Type B pancreatic cell (in vitro differentiated cells): ENCODE data around the gene PDE6A. TPM values are rescaled to one million over a fixed set of nuclear protein-coding genes. Genes with fewer than 3 reads are reported as not detected.

Experiments
- DNase-seq: peaks from one replicate; pipeline ENCODE4 v3.0.0; 2021; ENCODE audit warnings: mixed read lengths; ENCODE audit not compliant: unreplicated experiment; ENCODE audit errors: extremely low spot score
- H3K27ac Mint-ChIP-seq: 2 replicates; pipeline ENCODE4 v1.8.0; 2021; ENCODE audit warnings: mild to moderate bottlenecking, mixed read lengths
- H3K27me3 Mint-ChIP-seq: 2 replicates; pipeline ENCODE4 v1.8.0; 2021; ENCODE audit warnings: mixed read lengths
- H3K36me3 Mint-ChIP-seq: 2 replicates; pipeline ENCODE4 v1.8.0; 2021; ENCODE audit warnings: mixed read lengths
- H3K4me1 Mint-ChIP-seq: one replicate; pipeline ENCODE4 v1.8.0; 2021; ENCODE audit warnings: mixed read lengths; ENCODE audit not compliant: unreplicated experiment
- H3K4me3 Mint-ChIP-seq: 2 replicates; pipeline ENCODE4 v1.8.0; 2021; ENCODE audit warnings: mild to moderate bottlenecking, mixed read lengths
- H3K9me3 Mint-ChIP-seq: 2 replicates; pipeline ENCODE4 v1.8.0; 2021; ENCODE audit warnings: mixed read lengths
- CTCF ChIP-seq: fragments of 200-600 bp; sonication (generic); conservative IDR thresholded peaks from 2 replicates; pipeline ENCODE4 v1.5.0; 2021; ENCODE audit warnings: antibody characterized with exemption, mild to moderate bottlenecking
- total RNA-seq: library from RNA; stranded (reverse); gene quantifications from 2 replicates; pipeline ENCODE4 v1.2.1, GENCODE V29; 2021; ENCODE audit warnings: low replicate concordance

Gene PDE6A
- total RNA-seq, 1 donor from 2014 or later: not detected

DNA sequence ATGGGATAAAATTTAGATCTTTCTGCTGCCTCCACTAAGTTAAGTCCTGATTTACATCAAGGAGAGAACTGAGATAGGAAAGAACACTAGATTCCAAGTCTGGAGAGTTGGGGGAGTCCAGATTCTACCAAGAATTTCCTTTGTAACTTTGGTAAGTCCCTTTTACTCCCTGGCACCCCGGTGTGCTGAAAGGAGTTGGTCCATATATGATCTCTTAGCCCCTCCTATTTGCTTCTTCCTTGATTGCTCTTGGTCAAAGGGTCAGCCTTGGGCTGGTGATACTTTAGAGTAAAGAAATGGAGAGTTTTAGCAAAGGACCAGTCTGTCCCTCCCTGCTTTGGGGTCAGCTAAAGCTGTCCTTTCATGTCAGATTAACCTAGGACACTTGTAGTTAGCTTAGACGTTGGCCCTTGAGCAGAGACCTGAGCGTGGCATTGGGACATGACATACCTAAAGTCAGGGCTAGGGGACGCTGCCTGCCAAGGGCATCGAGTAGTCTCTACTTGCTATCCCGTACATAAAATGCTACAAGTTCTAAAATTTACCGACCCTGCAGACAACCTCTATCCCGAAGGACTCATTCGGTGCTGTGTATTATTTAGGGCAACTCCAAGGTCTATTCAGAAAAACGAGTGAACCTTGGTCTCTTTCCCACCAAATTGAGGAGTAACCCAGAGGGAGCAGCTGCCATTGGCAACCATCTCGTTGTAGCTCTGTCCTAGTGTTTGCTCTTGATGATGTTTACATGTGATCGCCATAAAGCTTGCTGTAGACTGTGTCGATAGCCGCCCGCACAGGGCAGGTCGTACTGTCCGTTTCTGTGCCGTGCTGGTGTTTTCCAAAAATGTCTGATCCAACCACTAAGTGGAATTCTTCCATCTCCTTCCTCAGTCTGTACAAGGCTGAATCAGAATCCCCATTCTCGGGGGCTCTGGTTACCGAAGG is 94.4 kb downstream of the PDE6A start:
- Mint-ChIP-seq H3K27me3 (no peaks in the 10 kb centered on the region), H3K4me1 (peaks cover 11% of the 10 kb centered on the region), H3K4me3 (no peak overlapping the region), H3K27ac (no peak overlapping the region), H3K9me3 (no peaks in the 10 kb centered on the region), H3K36me3 (peaks cover 6% of the 10 kb centered on the region)
- no peak for TF ChIP-seq CTCF
- no peak for DNase-seq

- Mint-ChIP-seq H3K4me3 (no peak overlapping the region), H3K9me3 (no peaks in the 10 kb centered on the region), H3K27me3 (no peaks in the 10 kb centered on the region), H3K36me3 (peaks cover 6% of the 10 kb centered on the region), H3K4me1 (peaks cover 11% of the 10 kb centered on the region), H3K27ac (no peak overlapping the region)
- no peak for TF ChIP-seq CTCF
- no peak for DNase-seq
Measured at GRCh38 chr5:149849280-149849965, 95.2 kb downstream of the PDE6A start.

- no peak overlapping the region for H3K27ac Mint-ChIP-seq
- no peak for DNase-seq
- TF ChIP-seq CTCF: no peak
- H3K4me1 Mint-ChIP-seq: peaks cover 5% of the 10 kb centered on the region
- H3K4me3 Mint-ChIP-seq: no peak overlapping the region
- H3K9me3 Mint-ChIP-seq: no peaks in the 10 kb centered on the region
- H3K27me3 Mint-ChIP-seq: no peaks in the 10 kb centered on the region
- peaks cover 10% of the 10 kb centered on the region for H3K36me3 Mint-ChIP-seq
Measured at GRCh38 chr5:149847611-149848010, 97.0 kb downstream of the PDE6A start.

GRCh38 chr5:149846021-149846420 is 98.6 kb downstream of the PDE6A start:
- H3K27me3 Mint-ChIP-seq: no peaks in the 10 kb centered on the region
- peaks cover 7% of the 10 kb centered on the region for H3K4me1 Mint-ChIP-seq
- no peak overlapping the region for H3K27ac Mint-ChIP-seq
- peaks cover 10% of the 10 kb centered on the region for H3K36me3 Mint-ChIP-seq
- no peak overlapping the region for H3K4me3 Mint-ChIP-seq
- TF ChIP-seq CTCF: no peak
- no peaks in the 10 kb centered on the region for H3K9me3 Mint-ChIP-seq
- no peak for DNase-seq

- H3K9me3 Mint-ChIP-seq: no peaks in the 10 kb centered on the region
- H3K4me3 Mint-ChIP-seq: no peak overlapping the region
- no peak for DNase-seq
- H3K27ac Mint-ChIP-seq: no peak overlapping the region
- TF ChIP-seq CTCF: no peak
- H3K4me1 Mint-ChIP-seq: peaks cover 11% of the 10 kb centered on the region
- H3K36me3 Mint-ChIP-seq: peaks cover 10% of the 10 kb centered on the region
- no peaks in the 10 kb centered on the region for H3K27me3 Mint-ChIP-seq
Measured at GRCh38 chr5:149845601-149846000, 99.0 kb downstream of the PDE6A start.
